Esophagus (tissue), 2 donors: ENCODE measurements around the gene LRRC40. TPM values are rescaled to one million over a fixed set of nuclear protein-coding genes. Genes with fewer than 3 reads are reported as not detected.
"Not testable (repeated sequence)": the region's sequence is repeated elsewhere in the genome, so short reads cannot be mapped to it uniquely, and the experiment has no call there.

Source experiments
- H3K27ac ChIP-seq, 2 donors: one replicate each; pipeline ENCODE4 v1.5.1; 2013; ENCODE audit warnings: low read depth in 2 of 2, mild to moderate bottlenecking in 2 of 2, inconsistent platforms in 1 of 2, low read length in 1 of 2, moderate library complexity in 1 of 2
- H3K27me3 ChIP-seq, 2 donors: one replicate each; pipeline ENCODE4 v1.6.1; 2013; ENCODE audit warnings: low read length in 2 of 2, control low read depth in 1 of 2, mild to moderate bottlenecking in 1 of 2; ENCODE audit not compliant: insufficient read depth in 2 of 2, control insufficient read depth in 1 of 2
- H3K36me3 ChIP-seq, 2 donors: one replicate each; pipeline ENCODE4 v1.6.1; 2013; ENCODE audit warnings: low read length in 1 of 2; ENCODE audit not compliant: control insufficient read depth in 2 of 2, insufficient read depth in 2 of 2
- H3K4me1 ChIP-seq, 2 donors: one replicate each; pipeline ENCODE4 v1.6.1; 2013; ENCODE audit warnings: low read length in 1 of 2; ENCODE audit not compliant: control insufficient read depth in 2 of 2, insufficient read depth in 2 of 2
- H3K4me3 ChIP-seq, 2 donors: one replicate each; pipeline ENCODE4 v1.5.1; 2013; ENCODE audit warnings: low read length in 2 of 2, mild to moderate bottlenecking in 2 of 2, low read depth in 1 of 2, moderate library complexity in 1 of 2
- H3K9me3 ChIP-seq, 2 donors: one replicate each; pipeline ENCODE4 v1.6.1; 2013; ENCODE audit warnings: mild to moderate bottlenecking in 2 of 2, low read depth in 1 of 2, low read length in 1 of 2, moderate library complexity in 1 of 2; ENCODE audit not compliant: control insufficient read depth in 2 of 2, insufficient read depth in 1 of 2
- WGBS, 2 donors: extraction: QIAGEN DNeasy Blood & Tissue Kit; methylation state at CpG; one replicate each; pipeline ENCODE4 v1.1.7; 2013; 5-methylcytosine and 5-hydroxymethylcytosine counted together
- polyA plus RNA-seq, 2 donors: library from polyadenylated mRNA; stranded (reverse); fragments of 200-250 nt; gene quantifications; one replicate each; pipeline ENCODE4 v1.2.3, GENCODE V29; 2013
- donor health status: healthy with polysubstance abuse.
- donor health status: Bipolar disorder and iron deficiency.

The LRRC40 gene
- polyA plus RNA-seq, 2 donors = 5.9 to 6.1 TPM

GRCh38 chr1:70205071-70205433 is 327 bp downstream of the LRRC40 start:
- WGBS, 2 donors = 0 to 1% methylated on average over 11 of the region's 11 CpGs
- Histone ChIP-seq H3K9me3 (no peaks in the 10 kb centered on the region), H3K36me3 (no peaks in the 10 kb centered on the region), H3K4me1 (no peaks in the 10 kb centered on the region), H3K27ac (peak overlapping the region; percentile 94 to 97), H3K4me3 (peak overlapping the region; percentile 72 to 97), H3K27me3 (no peaks in the 10 kb centered on the region)

- H3K9me3 ChIP-seq = no peaks in the 10 kb centered on the region
- H3K4me1 ChIP-seq = no peaks in the 10 kb centered on the region
- no peaks in the 10 kb centered on the region for H3K36me3 ChIP-seq
- WGBS, 2 donors = 0 to 1% methylated on average over 4 of the region's 4 CpGs
- no peaks in the 10 kb centered on the region for H3K27me3 ChIP-seq
- no peak overlapping the region for H3K27ac ChIP-seq
- peak overlapping the region; percentile 72 to 97 for H3K4me3 ChIP-seq
These were observed 779 bp downstream of the LRRC40 start for GRCh38 chr1:70204600-70204999.

GRCh38 chr1:70204139-70204538 is 1.2 kb downstream of the LRRC40 start:
- H3K4me3 ChIP-seq = no peak overlapping the region
- no peaks in the 10 kb centered on the region for H3K4me1 ChIP-seq

GRCh38 chr1:70202173-70202758 is 3.1 kb downstream of the LRRC40 start:
- H3K27me3 ChIP-seq = no peaks in the 10 kb centered on the region
- no peaks in the 10 kb centered on the region for H3K4me1 ChIP-seq
- H3K36me3 ChIP-seq = no peaks in the 10 kb centered on the region
- no peaks in the 10 kb centered on the region for H3K9me3 ChIP-seq
- H3K4me3 ChIP-seq = no peak overlapping the region
- H3K27ac ChIP-seq = no peak overlapping the region
- 55 to 61% methylated on average over 2 of the region's 2 CpGs for WGBS, 2 donors

More at GRCh38 chr1:70204139-70204538, 1.2 kb downstream of the LRRC40 start:
- Histone ChIP-seq H3K9me3 (no peaks in the 10 kb centered on the region), H3K27me3 (no peaks in the 10 kb centered on the region), H3K27ac (no peak overlapping the region), H3K36me3 (no peaks in the 10 kb centered on the region)
- WGBS, 2 donors = 95 to 96% methylated on average over 1 of the region's 1 CpG

- no peak overlapping the region for H3K27ac ChIP-seq
- H3K4me1 ChIP-seq = no peaks in the 10 kb centered on the region
- H3K36me3 ChIP-seq = no peaks in the 10 kb centered on the region
- no peaks in the 10 kb centered on the region for H3K27me3 ChIP-seq
- H3K9me3 ChIP-seq = no peaks in the 10 kb centered on the region
- 95 to 99% methylated on average over 4 of the region's 4 CpGs for WGBS, 2 donors
- no peak overlapping the region for H3K4me3 ChIP-seq
These were observed 5.3 kb downstream of the LRRC40 start for GRCh38 chr1:70200065-70200464.

- no peak overlapping the region for H3K4me3 ChIP-seq
- WGBS, 2 donors = 91% methylated on average over 3 of the region's 3 CpGs
- H3K9me3 ChIP-seq = no peaks in the 10 kb centered on the region
- H3K36me3 ChIP-seq = no peaks in the 10 kb centered on the region
- H3K4me1 ChIP-seq = no peaks in the 10 kb centered on the region
- H3K27me3 ChIP-seq = no peaks in the 10 kb centered on the region
- H3K27ac ChIP-seq = no peak overlapping the region
These were observed 9.0 kb downstream of the LRRC40 start for GRCh38 chr1:70196333-70196732.

- no peaks in the 10 kb centered on the region for H3K4me1 ChIP-seq
- WGBS, 2 donors = 95 to 96% methylated on average over 4 of the region's 4 CpGs
- H3K27me3 ChIP-seq = no peaks in the 10 kb centered on the region
- no peaks in the 10 kb centered on the region for H3K36me3 ChIP-seq
- no peaks in the 10 kb centered on the region for H3K9me3 ChIP-seq
- no peak overlapping the region for H3K4me3 ChIP-seq
- no peak overlapping the region for H3K27ac ChIP-seq
These were observed 10.0 kb downstream of the LRRC40 start for GRCh38 chr1:70195342-70195741.

- no peak overlapping the region for H3K4me3 ChIP-seq
- no peak overlapping the region for H3K27ac ChIP-seq
- H3K4me1 ChIP-seq = no peaks in the 10 kb centered on the region
- H3K27me3 ChIP-seq = no peaks in the 10 kb centered on the region
- no peaks in the 10 kb centered on the region for H3K36me3 ChIP-seq
- no peaks in the 10 kb centered on the region for H3K9me3 ChIP-seq
These were observed 10.8 kb downstream of the LRRC40 start for GRCh38 chr1:70194601-70195000.

- H3K4me3 ChIP-seq = not testable (repeated sequence)
These were observed 12.9 kb downstream of the LRRC40 start for GRCh38 chr1:70192446-70192845.

GRCh38 chr1:70190180-70190579 is 15.2 kb downstream of the LRRC40 start:
- Histone ChIP-seq H3K36me3 (no peaks in the 10 kb centered on the region), H3K4me3 (no peak overlapping the region), H3K9me3 (no peaks in the 10 kb centered on the region), H3K27me3 (no peaks in the 10 kb centered on the region), H3K4me1 (no peaks in the 10 kb centered on the region), H3K27ac (no peak overlapping the region)

More at GRCh38 chr1:70192446-70192845, 12.9 kb downstream of the LRRC40 start:
- H3K27me3 ChIP-seq, H3K9me3 ChIP-seq, H3K36me3 ChIP-seq, H3K27ac ChIP-seq, H3K4me1 ChIP-seq: not testable (repeated sequence)
